ENCODE measurements around the gene DNAH8.

DNAH8 gene

GRCh38 chr6:38959138-38959537 is 244.0 kb downstream of the DNAH8 start:
- DNase-seq (ENCODE audit: insufficient read length) (no peak), FAIRE-seq (no peak)
- TF ChIP-seq POLR2A (IDR thresholded peaks at IDR 0.05; ENCODE audit: low read depth, low read length) (no peak), POLR2AphosphoS5 (IDR thresholded peaks at IDR 0.05; ENCODE audit: low read depth, low read length) (no peak), TAF1 (IDR thresholded peaks at IDR 0.05; ENCODE audit: borderline replicate concordance, low read depth, low read length) (no peak)

GRCh38 chr6:38968702-38969149 is 253.6 kb downstream of the DNAH8 start:
- FAIRE-seq = no peak
- TF ChIP-seq POLR2AphosphoS5 (IDR thresholded peaks at IDR 0.05; ENCODE audit: low read depth, low read length) (no peak), POLR2A (IDR thresholded peaks at IDR 0.05; ENCODE audit: low read depth, low read length) (no peak)
- DNase-seq (ENCODE audit: insufficient read length) = no peak

GRCh38 chr6:38973178-38974057 is 258.3 kb downstream of the DNAH8 start:
- DNase-seq (ENCODE audit: insufficient read length) (peak; percentile 3), FAIRE-seq (peak; percentile 86)
- no peak for TF ChIP-seq POLR2AphosphoS5 (IDR thresholded peaks at IDR 0.05; ENCODE audit: low read depth, low read length)
- TF ChIP-seq POLR2A (IDR thresholded peaks at IDR 0.05; ENCODE audit: low read depth, low read length) = no peak
- TF ChIP-seq TAF1 (IDR thresholded peaks at IDR 0.05; ENCODE audit: borderline replicate concordance, low read depth, low read length) = no peak

- no peak for FAIRE-seq
- DNase-seq (ENCODE audit: insufficient read length) = no peak
- no peak for TF ChIP-seq TAF1 (IDR thresholded peaks at IDR 0.05; ENCODE audit: borderline replicate concordance, low read depth, low read length)
- TF ChIP-seq POLR2AphosphoS5 (IDR thresholded peaks at IDR 0.05; ENCODE audit: low read depth, low read length) = no peak
- TF ChIP-seq POLR2A (IDR thresholded peaks at IDR 0.05; ENCODE audit: low read depth, low read length) = no peak
Measured at GRCh38 chr6:38974389-38975151, 259.5 kb downstream of the DNAH8 start.

GRCh38 chr6:38975621-38976049 is 260.5 kb downstream of the DNAH8 start:
- TF ChIP-seq TAF1 (IDR thresholded peaks at IDR 0.05; ENCODE audit: borderline replicate concordance, low read depth, low read length) (no peak), POLR2A (IDR thresholded peaks at IDR 0.05; ENCODE audit: low read depth, low read length) (no peak), POLR2AphosphoS5 (IDR thresholded peaks at IDR 0.05; ENCODE audit: low read depth, low read length) (no peak)
- DNase-seq (ENCODE audit: insufficient read length) = no peak
- no peak for FAIRE-seq

GRCh38 chr6:38976051-38976450 is 260.9 kb downstream of the DNAH8 start:
- TF ChIP-seq TAF1 (IDR thresholded peaks at IDR 0.05; ENCODE audit: borderline replicate concordance, low read depth, low read length) (no peak), POLR2AphosphoS5 (IDR thresholded peaks at IDR 0.05; ENCODE audit: low read depth, low read length) (no peak), POLR2A (IDR thresholded peaks at IDR 0.05; ENCODE audit: low read depth, low read length) (no peak)
- DNase-seq (ENCODE audit: insufficient read length) (no peak), FAIRE-seq (no peak)

- DNase-seq (ENCODE audit: insufficient read length) = no peak
- TF ChIP-seq POLR2AphosphoS5 (IDR thresholded peaks at IDR 0.05; ENCODE audit: low read depth, low read length) (no peak), POLR2A (IDR thresholded peaks at IDR 0.05; ENCODE audit: low read depth, low read length) (no peak), TAF1 (IDR thresholded peaks at IDR 0.05; ENCODE audit: borderline replicate concordance, low read depth, low read length) (no peak)
- FAIRE-seq = no peak
Measured at GRCh38 chr6:38976801-38977500, 261.8 kb downstream of the DNAH8 start.

GRCh38 chr6:38978139-38978704 is 263.1 kb downstream of the DNAH8 start:
- no peak for DNase-seq (ENCODE audit: insufficient read length)
- FAIRE-seq = no peak
- no peak for TF ChIP-seq POLR2A (IDR thresholded peaks at IDR 0.05; ENCODE audit: low read depth, low read length)
- no peak for TF ChIP-seq POLR2AphosphoS5 (IDR thresholded peaks at IDR 0.05; ENCODE audit: low read depth, low read length)
- TF ChIP-seq TAF1 (IDR thresholded peaks at IDR 0.05; ENCODE audit: borderline replicate concordance, low read depth, low read length) = no peak

GRCh38 chr6:38982470-38982869 is 267.4 kb downstream of the DNAH8 start:
- TF ChIP-seq POLR2A (IDR thresholded peaks at IDR 0.05; ENCODE audit: low read depth, low read length) (no peak), POLR2AphosphoS5 (IDR thresholded peaks at IDR 0.05; ENCODE audit: low read depth, low read length) (no peak), TAF1 (IDR thresholded peaks at IDR 0.05; ENCODE audit: borderline replicate concordance, low read depth, low read length) (no peak)
- FAIRE-seq (no peak), DNase-seq (ENCODE audit: insufficient read length) (no peak)

- no peak for FAIRE-seq
- TF ChIP-seq POLR2A (IDR thresholded peaks at IDR 0.05; ENCODE audit: low read depth, low read length) (no peak), TAF1 (IDR thresholded peaks at IDR 0.05; ENCODE audit: borderline replicate concordance, low read depth, low read length) (no peak), POLR2AphosphoS5 (IDR thresholded peaks at IDR 0.05; ENCODE audit: low read depth, low read length) (no peak)
- DNase-seq (ENCODE audit: insufficient read length) = no peak
Measured at GRCh38 chr6:38984723-38985122, 269.6 kb downstream of the DNAH8 start.

GRCh38 chr6:38985839-38986238 is 270.7 kb downstream of the DNAH8 start:
- DNase-seq (ENCODE audit: insufficient read length) = no peak
- no peak for TF ChIP-seq POLR2AphosphoS5 (IDR thresholded peaks at IDR 0.05; ENCODE audit: low read depth, low read length)
- TF ChIP-seq TAF1 (IDR thresholded peaks at IDR 0.05; ENCODE audit: borderline replicate concordance, low read depth, low read length) = no peak
- TF ChIP-seq POLR2A (IDR thresholded peaks at IDR 0.05; ENCODE audit: low read depth, low read length) = no peak
- FAIRE-seq = no peak

Data from GM12892 (cell line).